Muscle of leg (tissue), 11 donors: ENCODE results near the gene ZNF865. TPM values are rescaled to one million over a fixed set of nuclear protein-coding genes. Genes with fewer than 3 reads are reported as not detected.

Source experiments
- DNase-seq: peaks from one replicate; pipeline ENCODE4 v3.0.0; 2013
- H3K27ac ChIP-seq: one replicate; pipeline ENCODE4 v1.5.1; 2013; ENCODE audit warnings: mild to moderate bottlenecking, low read length, control low read depth
- H3K27me3 ChIP-seq: one replicate; pipeline ENCODE4 v1.6.1; 2013; ENCODE audit warnings: low read length; ENCODE audit not compliant: control insufficient read depth, insufficient read depth
- H3K36me3 ChIP-seq: one replicate; pipeline ENCODE4 v1.6.1; 2013; ENCODE audit warnings: low read length; ENCODE audit not compliant: control insufficient read depth, insufficient read depth
- H3K4me1 ChIP-seq: one replicate; pipeline ENCODE4 v1.6.1; 2013; ENCODE audit warnings: low read length; ENCODE audit not compliant: control insufficient read depth, insufficient read depth
- H3K4me3 ChIP-seq: one replicate; pipeline ENCODE4 v1.5.1; 2013; ENCODE audit warnings: low read length, control low read depth
- H3K9me3 ChIP-seq: replicated peaks from 2 replicates; pipeline ENCODE4 v1.6.1; 2013; ENCODE audit warnings: low read depth, low read length; ENCODE audit not compliant: control insufficient read depth
- WGBS: methylation state at CpG from one replicate; pipeline ENCODE4 v1.1.5; 2013; ENCODE audit warnings: missing lambda C conversion rate; ENCODE audit not compliant: insufficient coverage; 5-methylcytosine and 5-hydroxymethylcytosine counted together
- polyA plus RNA-seq, 8 donors: library from polyadenylated mRNA; unstranded; fragments of 120-200 nt; gene quantifications; one replicate each; pipeline versions ENCODE4 v1.2.1 to v1.2.3, GENCODE V29; 2013; ENCODE audit warnings: inconsistent platforms in 1 of 8, low replicate concordance in 1 of 8; ENCODE audit not compliant: insufficient read length in 8 of 8, insufficient read depth in 1 of 8
- total RNA-seq: library from RNA; stranded (reverse); fragments of 120-200 nt; gene quantifications from one replicate; pipeline ENCODE4 v1.2.4, GENCODE V29; 2013

The ZNF865 gene
- total and polyA plus RNA-seq, 9 donors, result 1.2 to 9.9 (median 7.8) TPM

GRCh38 chr19:55644191-55644833 is 38.9 kb downstream of the ZNF865 start:
- peaks cover 19% of the 10 kb centered on the region for H3K36me3 ChIP-seq
- no peak for DNase-seq
- H3K9me3 ChIP-seq, result no peaks in the 10 kb centered on the region
- H3K27me3 ChIP-seq, result no peaks in the 10 kb centered on the region
- H3K27ac ChIP-seq, result no peak overlapping the region
- 51% methylated on average over 10 of the region's 12 CpGs for WGBS
- peak overlapping the region; percentile 76 for H3K4me3 ChIP-seq
- H3K4me1 ChIP-seq, result peaks cover 65% of the 10 kb centered on the region

GRCh38 chr19:55644842-55645511 is 39.5 kb downstream of the ZNF865 start:
- Histone ChIP-seq H3K27me3 (no peaks in the 10 kb centered on the region), H3K27ac (no peak overlapping the region), H3K4me3 (no peak overlapping the region), H3K9me3 (no peaks in the 10 kb centered on the region), H3K36me3 (peaks cover 19% of the 10 kb centered on the region), H3K4me1 (peaks cover 65% of the 10 kb centered on the region)
- WGBS, result 90% methylated on average over 27 of the region's 28 CpGs
- no peak for DNase-seq

- WGBS, result 80% methylated on average over 1 of the region's 5 CpGs
- Histone ChIP-seq H3K36me3 (peaks cover 24% of the 10 kb centered on the region), H3K4me3 (no peak overlapping the region), H3K27me3 (no peaks in the 10 kb centered on the region), H3K4me1 (peaks cover 60% of the 10 kb centered on the region), H3K9me3 (no peaks in the 10 kb centered on the region), H3K27ac (no peak overlapping the region)
- DNase-seq, result no peak
These were observed 40.0 kb downstream of the ZNF865 start for GRCh38 chr19:55645512-55645881.

- no peak overlapping the region for H3K27ac ChIP-seq
- 68% methylated on average over 4 of the region's 14 CpGs for WGBS
- no peaks in the 10 kb centered on the region for H3K9me3 ChIP-seq
- H3K4me3 ChIP-seq, result peak overlapping the region; percentile 86
- H3K4me1 ChIP-seq, result peaks cover 51% of the 10 kb centered on the region
- H3K27me3 ChIP-seq, result no peaks in the 10 kb centered on the region
- peaks cover 34% of the 10 kb centered on the region for H3K36me3 ChIP-seq
- no peak for DNase-seq
These were observed 41.7 kb downstream of the ZNF865 start for GRCh38 chr19:55646889-55647731.

GRCh38 chr19:55647732-55648584 is 42.5 kb downstream of the ZNF865 start, which contains the start of gene CCDC106:
Gene CCDC106 (plus strand): TSS chr19:55648212. CDS start chr19:55649047, 835 bp downstream.
- WGBS, result under 1% methylated on average over 62 of the region's 87 CpGs
- Histone ChIP-seq H3K4me1 (peaks cover 44% of the 10 kb centered on the region), H3K27ac (peak within 1 kb of the TSS; percentile 85), H3K36me3 (peaks cover 38% of the 10 kb centered on the region), H3K9me3 (no peaks in the 10 kb centered on the region), H3K4me3 (peak within 1 kb of the TSS; percentile 86), H3K27me3 (no peaks in the 10 kb centered on the region)
- peak; percentile 89 for DNase-seq

- H3K27ac ChIP-seq, result peak overlapping the region; percentile 42
- 15% methylated on average over 16 of the region's 25 CpGs for WGBS
- DNase-seq, result peak; percentile 40
These were observed 43.3 kb downstream of the ZNF865 start for GRCh38 chr19:55648585-55649267.

GRCh38 chr19:55649268-55650125 is 44.0 kb downstream of the ZNF865 start:
- Histone ChIP-seq H3K36me3 (peaks cover 36% of the 10 kb centered on the region), H3K27ac (no peak overlapping the region), H3K4me3 (peak overlapping the region; percentile 86), H3K27me3 (no peaks in the 10 kb centered on the region), H3K4me1 (peaks cover 35% of the 10 kb centered on the region), H3K9me3 (no peaks in the 10 kb centered on the region)
- WGBS, result 58% methylated on average over 10 of the region's 17 CpGs
- DNase-seq, result peak; percentile 30

More at GRCh38 chr19:55648585-55649267, 43.3 kb downstream of the ZNF865 start:
- Histone ChIP-seq H3K4me1 (peaks cover 43% of the 10 kb centered on the region), H3K9me3 (no peaks in the 10 kb centered on the region), H3K4me3 (peak overlapping the region; percentile 86), H3K27me3 (no peaks in the 10 kb centered on the region), H3K36me3 (peaks cover 38% of the 10 kb centered on the region)

- WGBS, result 87% methylated on average over 2 of the region's 4 CpGs
- H3K27me3 ChIP-seq, result no peaks in the 10 kb centered on the region
- H3K4me3 ChIP-seq, result no peak overlapping the region
- H3K9me3 ChIP-seq, result no peaks in the 10 kb centered on the region
- H3K4me1 ChIP-seq, result peaks cover 29% of the 10 kb centered on the region
- DNase-seq, result no peak
- H3K36me3 ChIP-seq, result peaks cover 30% of the 10 kb centered on the region
- no peak overlapping the region for H3K27ac ChIP-seq
These were observed 44.7 kb downstream of the ZNF865 start for GRCh38 chr19:55650126-55650557.
